Trophoblast cell (in vitro differentiated cells and primary cell): ENCODE measurements around the gene NACC1. TPM values are rescaled to one million over a fixed set of nuclear protein-coding genes. Genes with fewer than 3 reads are reported as not detected.
A peak's percentile ranks its signal among the peaks of the same experiment; 100 is the strongest.

ENCODE experiments used
- DNase-seq, 2 donors: peaks; one replicate each; pipeline ENCODE4 v3.0.0-alpha.2; 2016
- H2AFZ ChIP-seq: 2 replicates; pipeline ENCODE4 v1.6.1; 2013; ENCODE audit warnings: low read length, moderate library complexity, mild to moderate bottlenecking; ENCODE audit not compliant: insufficient read depth, poor library complexity
- H2AK5ac ChIP-seq: 2 replicates; pipeline ENCODE4 v1.6.1; 2013; ENCODE audit warnings: mild to moderate bottlenecking, low read length
- H2BK120ac ChIP-seq: 2 replicates; pipeline ENCODE4 v1.6.1; 2013; ENCODE audit warnings: low read length, mild to moderate bottlenecking, moderate library complexity; ENCODE audit not compliant: insufficient read depth, poor library complexity
- H2BK12ac ChIP-seq: 2 replicates; pipeline ENCODE4 v1.6.1; 2013; ENCODE audit warnings: mild to moderate bottlenecking, low read length, moderate library complexity
- H2BK5ac ChIP-seq: 2 replicates; pipeline ENCODE4 v1.6.1; 2013; ENCODE audit warnings: low read length, low read depth, moderate library complexity, mild to moderate bottlenecking; ENCODE audit not compliant: poor library complexity
- H3K14ac ChIP-seq: 2 replicates; pipeline ENCODE4 v1.6.1; 2013; ENCODE audit warnings: mild to moderate bottlenecking, low read length
- H3K18ac ChIP-seq: 2 replicates; pipeline ENCODE4 v1.6.1; 2013; ENCODE audit warnings: mild to moderate bottlenecking, low read length
- H3K23ac ChIP-seq: 2 replicates; pipeline ENCODE4 v1.6.1; 2013; ENCODE audit warnings: low read length
- H3K27ac ChIP-seq: 2 replicates; pipeline ENCODE4 v1.5.1; 2013; ENCODE audit warnings: low read depth, mild to moderate bottlenecking, inconsistent platforms, low read length, moderate library complexity
- H3K27me3 ChIP-seq: 2 replicates; pipeline ENCODE4 v1.6.1; 2013; ENCODE audit warnings: inconsistent platforms, mild to moderate bottlenecking, low read length, moderate library complexity; ENCODE audit not compliant: insufficient read depth
- H3K36me3 ChIP-seq, 2 experiments: 1 replicate in 1 of 2; 2 replicates in 1 of 2; pipeline ENCODE4 v1.6.1; 2013; ENCODE audit warnings: low read length in 2 of 2, mild to moderate bottlenecking in 2 of 2, moderate library complexity in 1 of 2; ENCODE audit not compliant: insufficient read depth in 2 of 2, control insufficient read depth in 1 of 2
- H3K4ac ChIP-seq: 2 replicates; pipeline ENCODE4 v1.6.1; 2013; ENCODE audit warnings: low read depth, mild to moderate bottlenecking, low read length, moderate library complexity
- H3K4me1 ChIP-seq, 2 experiments: 1 replicate in 1 of 2; 2 replicates in 1 of 2; pipeline ENCODE4 v1.6.1; 2013; ENCODE audit warnings: low read length in 2 of 2, mild to moderate bottlenecking in 2 of 2, moderate library complexity in 1 of 2; ENCODE audit not compliant: insufficient read depth in 2 of 2, control insufficient read depth in 1 of 2
- H3K4me2 ChIP-seq: 2 replicates; pipeline ENCODE4 v1.6.1; 2013; ENCODE audit warnings: inconsistent platforms, mild to moderate bottlenecking, low read length, moderate library complexity
- H3K4me3 ChIP-seq: 2 replicates; pipeline ENCODE4 v1.5.1; 2013; ENCODE audit warnings: mild to moderate bottlenecking, low read depth, low read length, inconsistent platforms
- H3K79me1 ChIP-seq: one replicate; pipeline ENCODE4 v1.6.1; 2013; ENCODE audit warnings: low read length
- H3K79me2 ChIP-seq: 2 replicates; pipeline ENCODE4 v1.6.1; 2013; ENCODE audit warnings: low read length, mild to moderate bottlenecking; ENCODE audit not compliant: control insufficient read depth, insufficient read depth, poor library complexity
- H3K9ac ChIP-seq: 2 replicates; pipeline ENCODE4 v1.6.1; 2013; ENCODE audit warnings: mild to moderate bottlenecking, low read length
- H3K9me3 ChIP-seq: 2 replicates; pipeline ENCODE4 v1.6.1; 2013; ENCODE audit warnings: low read depth, mild to moderate bottlenecking, control low read depth, inconsistent platforms, low read length; ENCODE audit not compliant: insufficient read depth
- H4K12ac ChIP-seq: 2 replicates; pipeline ENCODE4 v1.6.1; 2013; ENCODE audit warnings: low read depth, mild to moderate bottlenecking, low read length, moderate library complexity
- H4K8ac ChIP-seq: 2 replicates; pipeline ENCODE4 v1.6.1; 2013; ENCODE audit warnings: low read depth, mild to moderate bottlenecking, low read length, moderate library complexity
- H4K91ac ChIP-seq: one replicate; pipeline ENCODE4 v1.6.1; 2013; ENCODE audit warnings: low read depth, mild to moderate bottlenecking, low read length, moderate library complexity
- WGBS: extraction: QIAGEN DNeasy Blood & Tissue Kit; methylation state at CpG from one replicate; pipeline ENCODE4 v1.1.7; 2013; ENCODE audit warnings: missing lambda C conversion rate; ENCODE audit not compliant: insufficient read length, insufficient coverage; ENCODE audit errors: extremely low coverage; 5-methylcytosine and 5-hydroxymethylcytosine counted together
- polyA plus RNA-seq: library from polyadenylated mRNA; stranded (reverse); fragments of 200-250 nt; gene quantifications from 2 replicates; pipeline ENCODE4 v1.2.3, GENCODE V29; 2013

Gene NACC1
- 149 and 154 TPM in 2 replicates for polyA plus RNA-seq

- H2BK12ac ChIP-seq = peak within 1 kb of the TSS; percentile 93
Observed at GRCh38 chr19:13117772-13118423, at the start of gene NACC1. Gene NACC1, plus strand, starts transcription at chr19:13118264. Its CDS starts 16,944 bp downstream, at chr19:13135208.

DNA sequence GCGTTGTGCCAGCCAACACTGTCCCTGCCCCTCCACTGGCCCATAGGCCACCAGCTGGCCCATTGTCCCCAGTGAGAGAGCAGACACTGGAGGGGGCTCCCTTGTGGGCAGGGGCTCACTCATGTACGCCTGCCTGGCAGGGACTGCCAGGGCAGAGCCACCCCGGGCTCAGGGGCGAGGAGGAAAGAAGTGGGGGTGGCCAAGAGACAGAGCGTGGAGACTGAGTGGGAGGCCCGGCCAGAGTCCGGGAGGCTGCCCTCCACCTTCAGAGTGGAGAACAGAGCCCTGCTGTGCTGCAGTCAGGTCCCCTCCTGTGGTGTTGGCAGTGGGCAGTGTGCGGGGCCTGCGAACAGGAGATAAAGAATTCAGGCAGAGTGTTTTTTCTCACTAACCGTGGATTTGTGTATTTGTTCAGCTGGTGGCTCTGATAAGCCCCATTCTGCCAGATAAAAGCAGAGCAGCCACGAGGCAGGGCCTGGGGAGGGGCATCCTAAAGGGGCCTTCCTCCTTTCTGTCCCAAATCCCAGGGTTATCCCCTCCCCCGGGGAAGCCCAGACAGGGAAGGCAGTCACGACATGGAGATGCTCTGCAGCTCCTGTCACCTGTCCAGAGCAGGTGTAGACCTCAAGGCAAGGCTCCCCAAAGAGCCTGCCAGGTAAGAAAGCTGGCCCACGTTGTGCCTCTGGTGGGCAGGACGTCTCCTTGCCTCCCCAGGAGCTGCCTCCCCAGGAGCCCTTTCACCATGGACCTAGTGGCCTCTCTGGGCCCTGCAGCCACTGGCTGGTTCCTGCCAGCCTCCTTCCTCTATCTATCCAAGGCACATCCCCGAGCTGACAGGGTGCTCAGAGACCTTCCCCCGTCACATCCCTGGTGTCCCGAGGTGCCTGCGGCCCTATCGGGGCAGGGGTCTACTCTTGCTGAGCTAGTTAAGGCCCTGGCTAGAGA is 48.4 kb upstream of the NACC1 start:
- Histone ChIP-seq H3K27ac (no peak overlapping the region), H4K8ac (no peak overlapping the region), H4K91ac (no peak overlapping the region), H3K4me1 (no peaks in the 10 kb centered on the region), H2BK120ac (no peak overlapping the region), H3K79me2 (no peaks in the 10 kb centered on the region), H3K4ac (no peak overlapping the region), H3K18ac (no peak overlapping the region), H3K4me3 (no peak overlapping the region), H3K4me2 (no peak overlapping the region), H3K14ac (no peak overlapping the region), H3K9me3 (peaks cover 6% of the 10 kb centered on the region), H3K27me3 (peaks cover 33% of the 10 kb centered on the region), H3K36me3 (no peaks in the 10 kb centered on the region), H4K12ac (no peak overlapping the region), H3K9ac (no peak overlapping the region), H2AFZ (no peak overlapping the region), H2BK5ac (no peak overlapping the region), H3K79me1 (no peaks in the 10 kb centered on the region), H2AK5ac (no peak overlapping the region), H2BK12ac (no peak overlapping the region), H3K23ac (no peak overlapping the region)
- DNase-seq = no peak
- WGBS = no CpG with 5 or more reads among the region's 20 CpGs

More at GRCh38 chr19:13117772-13118423, at the start of gene NACC1:
- Histone ChIP-seq H3K4me2 (peak within 1 kb of the TSS; percentile 95), H3K4me3 (peak within 1 kb of the TSS; percentile 99), H4K91ac (peak within 1 kb of the TSS; percentile 100), H2AK5ac (peak within 1 kb of the TSS; percentile 100), H2AFZ (peak within 1 kb of the TSS; percentile 98), H2BK5ac (peak within 1 kb of the TSS; percentile 99), H3K23ac (no peak within 1 kb of the TSS), H3K36me3 (peaks cover 21 to 23% of the 10 kb centered on the region in 2 experiments), H3K79me2 (peaks cover 43% of the 10 kb centered on the region), H3K27ac (peak within 1 kb of the TSS; percentile 94), H3K9ac (peak within 1 kb of the TSS; percentile 99), H4K8ac (peak within 1 kb of the TSS; percentile 99), H3K14ac (peak within 1 kb of the TSS; percentile 100), H3K27me3 (no peaks in the 10 kb centered on the region), H3K18ac (peak within 1 kb of the TSS; percentile 100), H4K12ac (peak within 1 kb of the TSS; percentile 99), H3K9me3 (no peaks in the 10 kb centered on the region), H3K4ac (peak within 1 kb of the TSS; percentile 100), H2BK120ac (peak within 1 kb of the TSS; percentile 100), H3K79me1 (peaks cover 11% of the 10 kb centered on the region), H3K4me1 (peaks cover 18 to 26% of the 10 kb centered on the region in 2 experiments)
- WGBS = no CpG with 5 or more reads among the region's 65 CpGs
- peak; percentile 89 to 94 for DNase-seq

DNA sequence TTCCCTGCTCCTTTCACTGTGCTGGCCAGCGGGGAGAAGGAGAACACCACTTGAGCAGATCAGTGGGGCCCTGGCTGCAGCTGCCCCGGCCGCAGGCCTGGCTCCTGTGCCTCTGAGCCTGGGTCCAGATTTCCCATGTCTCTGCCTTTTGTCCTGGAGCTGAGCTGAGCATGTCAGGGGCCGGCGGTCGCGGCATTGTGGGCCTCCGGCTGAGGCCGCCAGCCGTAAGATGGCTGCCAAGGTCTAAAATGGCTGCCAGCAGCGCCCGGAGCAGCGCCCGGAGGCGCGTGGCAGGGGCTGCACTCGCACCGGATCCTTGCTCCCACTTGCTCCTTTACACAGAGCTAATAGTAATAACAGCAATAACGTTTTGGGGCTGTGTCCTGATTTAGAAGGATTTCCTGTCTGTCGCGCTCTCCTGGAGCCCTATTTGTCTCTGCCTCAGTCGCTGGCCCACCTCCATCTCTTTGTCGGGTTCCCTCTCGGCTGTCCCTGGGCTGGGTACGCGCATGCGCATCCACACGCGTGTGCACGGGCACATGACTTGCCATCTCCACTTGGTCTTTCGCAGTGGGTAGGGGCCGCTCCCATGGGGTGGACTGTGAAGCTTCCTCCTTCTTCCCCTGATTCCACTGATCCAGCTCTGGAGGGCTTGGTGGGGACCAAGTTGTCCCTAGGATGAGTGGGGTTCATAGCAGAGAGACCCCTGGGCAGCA is 47.5 kb upstream of the NACC1 start:
- no peak overlapping the region for H3K18ac ChIP-seq
- H3K4me2 ChIP-seq = no peak overlapping the region
- no peak overlapping the region for H4K91ac ChIP-seq
- no peak overlapping the region for H3K4ac ChIP-seq
- no peak overlapping the region for H2BK12ac ChIP-seq
- no peak overlapping the region for H2BK5ac ChIP-seq
- H3K14ac ChIP-seq = no peak overlapping the region
- no peak overlapping the region for H3K27ac ChIP-seq
- no peak overlapping the region for H2AK5ac ChIP-seq
- DNase-seq = no peak
- no peaks in the 10 kb centered on the region for H3K79me2 ChIP-seq
- peaks cover 27% of the 10 kb centered on the region for H3K27me3 ChIP-seq
- no peak overlapping the region for H2AFZ ChIP-seq
- no peak overlapping the region for H3K9ac ChIP-seq
- WGBS = no CpG with 5 or more reads among the region's 32 CpGs
- H2BK120ac ChIP-seq = no peak overlapping the region
- no peak overlapping the region for H4K8ac ChIP-seq
- no peak overlapping the region for H3K23ac ChIP-seq
- H3K79me1 ChIP-seq = no peaks in the 10 kb centered on the region
- H3K36me3 ChIP-seq = no peaks in the 10 kb centered on the region
- H4K12ac ChIP-seq = no peak overlapping the region
- peaks cover 4% of the 10 kb centered on the region for H3K9me3 ChIP-seq
- H3K4me3 ChIP-seq = no peak overlapping the region
- H3K4me1 ChIP-seq = no peaks in the 10 kb centered on the region

DNA sequence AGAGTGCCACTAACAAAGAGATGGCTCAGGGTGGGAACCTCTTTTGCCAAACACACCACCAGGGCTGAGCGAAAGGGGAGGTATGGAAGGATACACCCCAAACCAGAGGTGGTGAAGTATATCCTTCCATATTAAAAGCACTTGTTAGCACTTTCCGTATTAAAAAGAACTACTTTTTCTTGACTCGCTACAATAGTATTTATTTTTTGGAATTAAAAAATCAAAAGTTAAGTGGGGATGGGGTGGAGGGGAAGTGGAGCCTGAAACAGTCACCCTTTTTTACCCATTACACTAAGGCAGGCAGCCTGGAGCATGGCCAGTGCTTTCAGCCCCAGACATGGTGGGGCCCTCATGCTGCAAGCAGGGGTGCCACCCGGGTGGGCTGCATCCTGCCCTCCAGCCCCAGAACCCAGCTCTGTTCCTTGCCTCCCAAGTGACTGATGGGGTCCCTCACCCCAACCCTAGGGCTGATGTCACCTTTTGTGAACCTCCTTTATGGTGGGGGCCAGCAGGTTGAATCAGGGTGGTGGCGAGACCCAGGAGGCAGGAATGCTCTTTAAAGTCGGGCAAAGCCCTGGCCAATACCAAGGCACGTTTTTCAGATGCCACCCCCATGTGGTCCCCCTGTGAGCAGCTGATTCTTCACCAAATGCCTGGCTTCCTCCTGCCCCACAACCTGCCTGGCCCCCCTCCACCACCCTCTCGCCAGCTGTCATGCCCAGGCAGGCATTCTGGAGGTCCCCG is 46.4 kb upstream of the NACC1 start:
- Histone ChIP-seq H3K79me1 (no peaks in the 10 kb centered on the region), H3K36me3 (no peaks in the 10 kb centered on the region), H3K4me3 (no peak overlapping the region), H4K12ac (no peak overlapping the region), H3K4me2 (no peak overlapping the region), H2AK5ac (no peak overlapping the region), H3K18ac (no peak overlapping the region), H3K27ac (no peak overlapping the region), H2BK12ac (no peak overlapping the region), H3K4me1 (no peaks in the 10 kb centered on the region), H3K9ac (no peak overlapping the region), H3K14ac (no peak overlapping the region), H3K27me3 (peaks cover 37% of the 10 kb centered on the region), H4K8ac (no peak overlapping the region), H2BK5ac (no peak overlapping the region), H4K91ac (no peak overlapping the region), H2BK120ac (no peak overlapping the region), H3K79me2 (no peaks in the 10 kb centered on the region), H3K23ac (no peak overlapping the region), H2AFZ (no peak overlapping the region), H3K9me3 (peaks cover 4% of the 10 kb centered on the region), H3K4ac (no peak overlapping the region)
- no peak for DNase-seq
- WGBS = no CpG with 5 or more reads among the region's 9 CpGs
